K562 (cell line): Measurements from ENCODE around the gene TMEM167A. TPM values are rescaled to one million over a fixed set of nuclear protein-coding genes. Genes with fewer than 3 reads are reported as not detected.
A peak's percentile ranks its signal among the peaks of the same experiment; 100 is the strongest.

Experiments used
- ASH1L ChIP-seq: fragments of 450-650 bp; IDR thresholded peaks from 2 replicates; pipeline ENCODE4 v1.6.1; 2018; ENCODE audit warnings: borderline replicate concordance, mild to moderate bottlenecking, low read depth; ENCODE audit not compliant: partially characterized antibody
- CBX5 ChIP-seq: IDR thresholded peaks from 2 replicates; pipeline ENCODE4 v1.6.1; 2014; ENCODE audit warnings: low read depth, borderline replicate concordance
- CEBPG ChIP-seq, 3 experiments: fragments of 200-800 bp in 1 of 3; sonication (Bioruptor generic) in 1 of 3; sonication (generic) in 1 of 3; formaldehyde crosslinking in 1 of 3; IDR thresholded peaks in 2 of 3; conservative IDR thresholded peaks in 1 of 3; 2 replicates each; pipeline versions ENCODE4 v1.6.1 to v1.8.0; 2016 to 2022; ENCODE audit warnings: missing compliant biosample characterization in 2 of 3, missing genetic modification characterization in 2 of 3, mild to moderate bottlenecking in 1 of 3, missing genetic modification reagents in 1 of 3
- DIDO1 ChIP-seq: fragments of 450-650 bp; IDR thresholded peaks from 2 replicates; pipeline ENCODE4 v1.6.1; 2016; ENCODE audit warnings: low read depth, missing biosample characterization, missing genetic modification characterization
- EWSR1 ChIP-seq: fragments of 450-650 bp; IDR thresholded peaks from 2 replicates; pipeline ENCODE4 v1.6.1; 2018; ENCODE audit warnings: borderline replicate concordance, mild to moderate bottlenecking, low read depth, moderate library complexity; ENCODE audit not compliant: partially characterized antibody
- NEUROD1 ChIP-seq: fragments of 150-350 bp; IDR thresholded peaks from 2 replicates; pipeline ENCODE4 v1.6.1; 2014; ENCODE audit warnings: borderline replicate concordance, low read length, low read depth; ENCODE audit not compliant: partially characterized antibody
- NR4A1 ChIP-seq, 2 experiments: fragments of 250-450 bp in 1 of 2; fragments of 450-650 bp in 1 of 2; sonication (Bioruptor Pico) in 1 of 2; IDR thresholded peaks; 2 replicates each; pipeline versions ENCODE4 v1.4.0 to v1.6.1; 2016 to 2020; ENCODE audit warnings: mild to moderate bottlenecking in 2 of 2, missing compliant biosample characterization in 1 of 2, missing genetic modification characterization in 1 of 2, moderate library complexity in 1 of 2
- POLR2AphosphoS2 ChIP-seq: IDR thresholded peaks from 2 replicates; pipeline ENCODE4 v1.6.1; 2012; ENCODE audit warnings: low read length, improper control_type of control experiment
- RUNX1 ChIP-seq: sonication (generic); IDR thresholded peaks from 2 replicates; pipeline ENCODE4 v1.6.1; 2016; ENCODE audit warnings: antibody characterized with exemption, low read depth
- SLC30A9 ChIP-seq: fragments of 250-450 bp; sonication (Bioruptor Pico); IDR thresholded peaks from 2 replicates; pipeline ENCODE4 v1.8.0; 2022; ENCODE audit warnings: mild to moderate bottlenecking, moderate library complexity
- SOX6 ChIP-seq: fragments of 450-650 bp; IDR thresholded peaks from 2 replicates; pipeline ENCODE4 v1.6.1; 2014; ENCODE audit warnings: mild to moderate bottlenecking
- ZFP91 ChIP-seq: sonication (generic); formaldehyde crosslinking; IDR thresholded peaks from 2 replicates; pipeline ENCODE4 v1.8.0; 2022; ENCODE audit warnings: mild to moderate bottlenecking, missing genetic modification reagents
- ZFPM2 ChIP-seq: fragments of 250-450 bp; sonication (Bioruptor Pico); IDR thresholded peaks from 2 replicates; pipeline ENCODE4 v1.5.1; 2022; ENCODE audit warnings: mild to moderate bottlenecking
- ZNF175 ChIP-seq: fragments of 200-800 bp; sonication (Bioruptor generic); IDR thresholded peaks from 2 replicates; pipeline ENCODE4 v1.6.1; 2016; ENCODE audit warnings: low read depth, mild to moderate bottlenecking, missing genetic modification characterization, missing compliant biosample characterization
- ZNF699 ChIP-seq: fragments of 250-450 bp; sonication (Bioruptor Pico); IDR thresholded peaks from 2 replicates; pipeline ENCODE4 v1.8.0; 2021; ENCODE audit warnings: mild to moderate bottlenecking, moderate library complexity; ENCODE audit not compliant: insufficient replicate concordance
- polyA plus RNA-seq, 8 experiments: library from polyadenylated mRNA; depleted of rRNA in 4 of 8; stranded (reverse) in 5 of 8; unstranded in 3 of 8; fragments of >200 nt; fragmentation: Nextera tagmentation in 2 of 8; fragmentation: Illumina TruSeq in 1 of 8; extraction: Ambion mirVana in 2 of 8; extraction: Trizol in 1 of 8; gene quantifications; 2 replicates each; pipeline versions ENCODE4 v1.2.1 to v1.2.3, GENCODE V29; 2011 to 2014; ENCODE audit warnings: inconsistent platforms in 1 of 8, missing spikeins in 1 of 8
- total RNA-seq, 7 experiments: library from RNA; depleted of rRNA in 6 of 7; stranded (reverse); fragments of >200 nt in 6 of 7; fragmentation: Illumina TruSeq in 2 of 7; extraction: Trizol in 2 of 7; gene quantifications; 2 replicates each; pipeline versions ENCODE4 v1.2.1 to v1.2.3, GENCODE V29; 2011 to 2021; ENCODE audit warnings: low replicate concordance in 1 of 7
- TF ChIP-seq, protein P1 (sequence below): fragments of 250-450 bp; sonication (Bioruptor Pico); IDR thresholded peaks from 2 replicates; pipeline ENCODE4 v1.8.0; 2022; ENCODE audit warnings: moderate library complexity, mild to moderate bottlenecking, inconsistent platforms
- TF ChIP-seq, protein P2 (sequence below), 2 experiments: IDR thresholded peaks; 2 replicates each; pipeline ENCODE4 v1.6.1; 2012; ENCODE audit warnings: improper control_type of control experiment in 2 of 2, low read depth in 2 of 2, low read length in 2 of 2, borderline replicate concordance in 1 of 2
- TF ChIP-seq, protein P3 (sequence below): sonication (generic); formaldehyde crosslinking; IDR thresholded peaks from 2 replicates; pipeline ENCODE4 v1.8.0; 2022; ENCODE audit warnings: missing genetic modification reagents, mild to moderate bottlenecking, moderate library complexity, borderline replicate concordance

The TMEM167A gene
- total and polyA plus RNA-seq, 9 of the 15 experiments (the other 6 are each of a cell fraction or from before 2014, with no cell fraction given) = 35.3 to 458 (median 110) TPM

DNA sequence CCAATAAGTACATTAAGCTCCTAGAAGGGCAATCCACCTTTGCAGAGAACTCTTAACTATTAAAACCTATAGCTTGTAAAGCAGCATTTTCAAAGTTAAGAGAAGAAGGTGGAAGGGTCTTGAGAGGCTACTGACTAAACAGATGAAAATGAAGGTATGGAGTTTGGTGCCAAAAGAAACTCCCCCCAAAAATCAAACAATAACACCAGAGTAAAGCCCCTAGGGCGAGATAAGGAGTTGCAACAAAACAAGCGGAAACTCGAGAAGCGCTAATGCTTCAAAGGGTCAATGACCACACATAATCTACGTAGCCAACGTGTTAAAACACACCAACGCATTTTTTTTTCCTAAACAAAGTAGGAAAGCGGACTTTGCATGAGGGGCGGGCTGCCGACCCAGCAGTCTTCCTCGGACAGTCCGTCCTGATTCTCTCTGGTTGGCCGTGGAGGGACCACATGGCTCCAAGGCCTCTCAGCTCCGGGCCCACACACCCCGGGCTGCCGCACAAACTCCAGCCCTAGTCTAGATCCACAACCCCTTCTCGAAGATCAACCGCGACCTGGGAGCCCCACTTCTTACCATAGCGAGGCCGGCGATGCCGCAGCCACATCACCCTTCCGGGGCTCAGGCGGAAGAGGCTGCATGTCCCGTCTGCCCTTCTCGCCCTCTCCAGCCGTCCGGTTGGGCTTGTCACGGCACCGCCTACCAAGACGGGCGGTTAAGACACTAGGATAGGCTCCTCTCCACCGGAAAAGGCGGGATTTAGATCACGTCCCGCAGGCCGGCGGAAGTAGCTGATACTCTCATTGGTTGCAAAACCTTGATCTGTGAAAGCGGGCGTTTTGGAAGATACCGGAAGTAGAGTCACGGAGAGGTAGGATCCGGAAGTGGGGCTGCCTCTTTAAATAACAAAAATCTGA, at the start of gene TMEM167A, which contains the start of gene XRCC4 (continued):
- no peak for TF ChIP-seq RUNX1
- TF ChIP-seq SLC30A9 (CRISPR knock-in tag) = no peak
- TF ChIP-seq ZFPM2 (CRISPR knock-in tag) = no peak
- no peak for TF ChIP-seq CEBPG (CRISPR knock-in tag; IDR thresholded peaks at IDR 0.05)
- 0 out of 4 replicates have a peak, but pooled peaks of 1 of the 2 experiments have one; percentile 17 for TF ChIP-seq CEBPG (tag; conservative IDR thresholded peaks at IDR 0.05 in 1 of 2, IDR thresholded peaks at IDR 0.05 in 1 of 2)
- TF ChIP-seq NEUROD1 = peak; percentile 46
- no peak for TF ChIP-seq SOX6
- TF ChIP-seq NR4A1 (CRISPR knock-in tag; IDR thresholded peaks at IDR 0.05) = no peak
- no peak for TF ChIP-seq NR4A1 (tag; IDR thresholded peaks at IDR 0.05)
- peak; percentile 82 for TF ChIP-seq ASH1L
- TF ChIP-seq, protein P1, sequence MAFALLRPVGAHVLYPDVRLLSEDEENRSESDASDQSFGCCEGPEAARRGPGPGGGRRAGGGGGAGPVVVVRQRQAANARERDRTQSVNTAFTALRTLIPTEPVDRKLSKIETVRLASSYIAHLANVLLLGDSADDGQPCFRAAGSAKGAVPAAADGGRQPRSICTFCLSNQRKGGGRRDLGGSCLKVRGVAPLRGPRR (CRISPR knock-in tag) = no peak
- no peak for TF ChIP-seq POLR2AphosphoS2
- TF ChIP-seq DIDO1 (tag) = no peak
- TF ChIP-seq, protein P2, sequence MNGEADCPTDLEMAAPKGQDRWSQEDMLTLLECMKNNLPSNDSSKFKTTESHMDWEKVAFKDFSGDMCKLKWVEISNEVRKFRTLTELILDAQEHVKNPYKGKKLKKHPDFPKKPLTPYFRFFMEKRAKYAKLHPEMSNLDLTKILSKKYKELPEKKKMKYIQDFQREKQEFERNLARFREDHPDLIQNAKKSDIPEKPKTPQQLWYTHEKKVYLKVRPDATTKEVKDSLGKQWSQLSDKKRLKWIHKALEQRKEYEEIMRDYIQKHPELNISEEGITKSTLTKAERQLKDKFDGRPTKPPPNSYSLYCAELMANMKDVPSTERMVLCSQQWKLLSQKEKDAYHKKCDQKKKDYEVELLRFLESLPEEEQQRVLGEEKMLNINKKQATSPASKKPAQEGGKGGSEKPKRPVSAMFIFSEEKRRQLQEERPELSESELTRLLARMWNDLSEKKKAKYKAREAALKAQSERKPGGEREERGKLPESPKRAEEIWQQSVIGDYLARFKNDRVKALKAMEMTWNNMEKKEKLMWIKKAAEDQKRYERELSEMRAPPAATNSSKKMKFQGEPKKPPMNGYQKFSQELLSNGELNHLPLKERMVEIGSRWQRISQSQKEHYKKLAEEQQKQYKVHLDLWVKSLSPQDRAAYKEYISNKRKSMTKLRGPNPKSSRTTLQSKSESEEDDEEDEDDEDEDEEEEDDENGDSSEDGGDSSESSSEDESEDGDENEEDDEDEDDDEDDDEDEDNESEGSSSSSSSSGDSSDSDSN (IDR thresholded peaks at IDR 0.05; ENCODE audit: borderline replicate concordance in 1 of 2, low read depth in 2 of 2, low read length in 2 of 2) = no peak
- no peak for TF ChIP-seq ZNF175
- no peak for TF ChIP-seq CBX5
- no peak for TF ChIP-seq ZFP91 (CRISPR knock-in tag)
- TF ChIP-seq ZNF699 (CRISPR knock-in tag) = no peak
- TF ChIP-seq EWSR1 = no peak
- TF ChIP-seq, protein P3, sequence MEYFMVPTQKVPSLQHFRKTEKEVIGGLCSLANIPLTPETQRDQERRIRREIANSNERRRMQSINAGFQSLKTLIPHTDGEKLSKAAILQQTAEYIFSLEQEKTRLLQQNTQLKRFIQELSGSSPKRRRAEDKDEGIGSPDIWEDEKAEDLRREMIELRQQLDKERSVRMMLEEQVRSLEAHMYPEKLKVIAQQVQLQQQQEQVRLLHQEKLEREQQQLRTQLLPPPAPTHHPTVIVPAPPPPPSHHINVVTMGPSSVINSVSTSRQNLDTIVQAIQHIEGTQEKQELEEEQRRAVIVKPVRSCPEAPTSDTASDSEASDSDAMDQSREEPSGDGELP (CRISPR knock-in tag) = peak; percentile 75; the same call in 1 of the 2 replicates
